Mesendoderm (in vitro differentiated cells): ENCODE results near the gene AKAP13.

Source experiments
- DNase-seq: peaks from one replicate; pipeline ENCODE4 v3.0.0; 2013
- H2AK5ac ChIP-seq: 2 replicates; pipeline ENCODE4 v1.6.1; 2013; ENCODE audit warnings: low read length, inconsistent platforms
- H2BK120ac ChIP-seq: 2 replicates; pipeline ENCODE4 v1.6.1; 2013; ENCODE audit warnings: low read depth, mild to moderate bottlenecking, low read length, moderate library complexity, mixed read lengths
- H2BK15ac ChIP-seq: replicated peaks from 2 replicates; pipeline ENCODE4 v1.6.1; 2013; ENCODE audit warnings: low read depth, mild to moderate bottlenecking, moderate library complexity
- H2BK5ac ChIP-seq: 2 replicates; pipeline ENCODE4 v1.6.1; 2013; ENCODE audit warnings: low read length, inconsistent platforms
- H3K18ac ChIP-seq: 2 replicates; pipeline ENCODE4 v1.6.1; 2013; ENCODE audit warnings: mild to moderate bottlenecking, low read length, mixed read lengths
- H3K23ac ChIP-seq: one replicate; pipeline ENCODE4 v1.6.1; 2013; ENCODE audit warnings: low read length
- H3K27ac ChIP-seq: 2 replicates; pipeline ENCODE4 v1.5.1; 2013; ENCODE audit warnings: low read depth, mild to moderate bottlenecking, inconsistent platforms, low read length, moderate library complexity
- H3K27me3 ChIP-seq: 2 replicates; pipeline ENCODE4 v1.6.1; 2013; ENCODE audit warnings: low read length, control low read depth, mild to moderate bottlenecking, inconsistent platforms; ENCODE audit not compliant: insufficient read depth, poor library complexity
- H3K36me3 ChIP-seq: 2 replicates; pipeline ENCODE4 v1.6.1; 2013; ENCODE audit warnings: low read length, inconsistent platforms; ENCODE audit not compliant: control insufficient read depth, insufficient read depth
- H3K4ac ChIP-seq: one replicate; pipeline ENCODE4 v1.6.1; 2013; ENCODE audit warnings: low read depth, mild to moderate bottlenecking, low read length, moderate library complexity
- H3K4me1 ChIP-seq: 2 replicates; pipeline ENCODE4 v1.6.1; 2013; ENCODE audit warnings: low read depth, low read length, inconsistent platforms; ENCODE audit not compliant: control insufficient read depth
- H3K4me2 ChIP-seq: 2 replicates; pipeline ENCODE4 v1.6.1; 2013; ENCODE audit warnings: low read length
- H3K4me3 ChIP-seq: 2 replicates; pipeline ENCODE4 v1.5.1; 2013; ENCODE audit warnings: mild to moderate bottlenecking, low read length
- H3K56ac ChIP-seq: one replicate; pipeline ENCODE4 v1.6.1; 2013; ENCODE audit warnings: low read length
- H3K79me1 ChIP-seq: 2 replicates; pipeline ENCODE4 v1.6.1; 2013; ENCODE audit warnings: low read length, inconsistent platforms
- H3K79me2 ChIP-seq: 2 replicates; pipeline ENCODE4 v1.6.1; 2013; ENCODE audit warnings: mild to moderate bottlenecking, low read length; ENCODE audit not compliant: control insufficient read depth, insufficient read depth
- H3K9ac ChIP-seq: 2 replicates; pipeline ENCODE4 v1.6.1; 2013; ENCODE audit warnings: low read length, inconsistent platforms
- H4K5ac ChIP-seq: one replicate; pipeline ENCODE4 v1.6.1; 2013; ENCODE audit warnings: low read length
- H4K8ac ChIP-seq: one replicate; pipeline ENCODE4 v1.6.1; 2013; ENCODE audit warnings: low read depth, mild to moderate bottlenecking, control low read depth, low read length, moderate library complexity
- WGBS: extraction: QIAGEN DNeasy Blood & Tissue Kit; methylation state at CpG from one replicate; pipeline ENCODE4 v1.1.7; 2013; ENCODE audit warnings: low lambda C conversion rate, missing lambda C conversion rate; ENCODE audit not compliant: insufficient coverage; ENCODE audit errors: extremely low coverage; 5-methylcytosine and 5-hydroxymethylcytosine counted together

AKAP13 gene

GRCh38 chr15:85545752-85546151 lies 165.3 kb downstream of the AKAP13 start:
- H3K4ac ChIP-seq = no peak overlapping the region

DNA sequence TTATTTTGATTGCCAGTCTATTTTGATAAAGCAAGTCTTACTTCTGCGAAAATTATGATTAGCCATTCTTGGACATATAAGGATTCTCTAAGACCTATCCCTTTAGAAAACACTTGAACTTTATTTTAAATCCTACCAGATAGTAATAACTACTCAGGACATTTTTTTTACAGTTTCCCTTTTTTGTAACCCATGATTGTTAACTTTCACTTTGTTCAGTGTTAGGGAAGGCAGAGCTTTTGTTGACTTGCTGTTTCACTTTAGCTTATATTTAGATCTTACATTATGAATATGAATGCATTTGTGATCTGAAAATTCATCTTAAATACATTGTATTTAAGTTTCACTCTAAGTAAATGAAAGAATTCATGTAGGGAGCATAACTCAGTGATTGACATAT lies 167.0 kb downstream of the AKAP13 start:
- H2BK120ac ChIP-seq = no peak overlapping the region
- H3K79me1 ChIP-seq = peaks cover 4% of the 10 kb centered on the region
- no peak overlapping the region for H3K4me3 ChIP-seq
- no peak overlapping the region for H2BK5ac ChIP-seq
- peaks cover 2% of the 10 kb centered on the region for H3K79me2 ChIP-seq
- DNase-seq = no peak
- no peak overlapping the region for H2AK5ac ChIP-seq
- no peak overlapping the region for H3K4ac ChIP-seq
- no peak overlapping the region for H3K9ac ChIP-seq
- no peaks in the 10 kb centered on the region for H3K27me3 ChIP-seq
- no CpG with 5 or more reads among the region's 1 CpG for WGBS
- no peak overlapping the region for H3K4me2 ChIP-seq
- no peak overlapping the region for H4K5ac ChIP-seq
- no peak overlapping the region for H3K56ac ChIP-seq
- H4K8ac ChIP-seq = no peak overlapping the region
- H2BK15ac ChIP-seq = no peak overlapping the region
- H3K27ac ChIP-seq = no peak overlapping the region
- peaks cover 1% of the 10 kb centered on the region for H3K4me1 ChIP-seq
- peaks cover 1% of the 10 kb centered on the region for H3K36me3 ChIP-seq
- H3K23ac ChIP-seq = no peak overlapping the region
- no peak overlapping the region for H3K18ac ChIP-seq

More at GRCh38 chr15:85545752-85546151, 165.3 kb downstream of the AKAP13 start:
- no peak overlapping the region for H2BK120ac ChIP-seq
- H3K36me3 ChIP-seq = peaks cover 1% of the 10 kb centered on the region
- no peak overlapping the region for H2BK15ac ChIP-seq
- no peak overlapping the region for H4K5ac ChIP-seq
- WGBS = no CpG with 5 or more reads among the region's 3 CpGs
- no peak overlapping the region for H2BK5ac ChIP-seq
- peaks cover 5% of the 10 kb centered on the region for H3K79me1 ChIP-seq
- no peak overlapping the region for H3K18ac ChIP-seq
- H3K23ac ChIP-seq = no peak overlapping the region
- no peaks in the 10 kb centered on the region for H3K27me3 ChIP-seq
- no peak overlapping the region for H3K4me2 ChIP-seq
- no peak for DNase-seq
- H3K9ac ChIP-seq = no peak overlapping the region
- H3K4me1 ChIP-seq = peaks cover 5% of the 10 kb centered on the region
- H3K4me3 ChIP-seq = no peak overlapping the region
- H3K79me2 ChIP-seq = peaks cover 2% of the 10 kb centered on the region
- no peak overlapping the region for H2AK5ac ChIP-seq
- no peak overlapping the region for H4K8ac ChIP-seq
- no peak overlapping the region for H3K56ac ChIP-seq
- H3K27ac ChIP-seq = no peak overlapping the region

DNA sequence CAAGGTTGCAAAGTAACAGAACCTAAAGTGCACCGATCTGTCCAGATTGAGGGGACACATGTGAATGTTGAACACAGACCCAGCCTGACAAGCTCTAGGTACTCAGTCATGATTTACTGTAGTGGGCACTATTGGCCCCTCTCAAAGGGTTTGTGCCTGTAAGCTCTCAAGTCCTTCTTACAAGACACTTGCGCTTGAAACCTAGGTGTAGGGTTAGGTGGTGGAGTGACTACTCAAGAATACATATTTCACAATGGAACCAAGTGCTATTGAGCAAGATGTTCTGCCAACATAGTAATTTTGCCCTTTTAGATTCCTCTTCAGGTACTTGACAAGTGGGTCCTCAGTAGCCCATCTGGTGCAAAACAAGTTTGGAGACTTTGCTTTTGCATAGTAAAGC lies 169.9 kb downstream of the AKAP13 start:
- H3K56ac ChIP-seq = no peak overlapping the region
- no peak overlapping the region for H4K5ac ChIP-seq
- H2BK5ac ChIP-seq = no peak overlapping the region
- H3K4me3 ChIP-seq = no peak overlapping the region
- H3K4me2 ChIP-seq = no peak overlapping the region
- H3K4ac ChIP-seq = no peak overlapping the region
- no peaks in the 10 kb centered on the region for H3K36me3 ChIP-seq
- H4K8ac ChIP-seq = no peak overlapping the region
- H2BK15ac ChIP-seq = no peak overlapping the region
- H2AK5ac ChIP-seq = no peak overlapping the region
- H3K18ac ChIP-seq = no peak overlapping the region
- no peaks in the 10 kb centered on the region for H3K79me2 ChIP-seq
- no peak overlapping the region for H2BK120ac ChIP-seq
- no peaks in the 10 kb centered on the region for H3K27me3 ChIP-seq
- DNase-seq = no peak
- H3K27ac ChIP-seq = no peak overlapping the region
- H3K23ac ChIP-seq = no peak overlapping the region
- H3K9ac ChIP-seq = no peak overlapping the region
- H3K79me1 ChIP-seq = peaks cover 2% of the 10 kb centered on the region
- no peaks in the 10 kb centered on the region for H3K4me1 ChIP-seq
- WGBS = no CpG with 5 or more reads among the region's 2 CpGs

GRCh38 chr15:85551221-85551832 lies 170.9 kb downstream of the AKAP13 start:
- H3K4me1 ChIP-seq = no peaks in the 10 kb centered on the region
- no peaks in the 10 kb centered on the region for H3K79me2 ChIP-seq
- WGBS = no CpG with 5 or more reads among the region's 3 CpGs
- H3K4me3 ChIP-seq = no peak overlapping the region
- H3K4me2 ChIP-seq = no peak overlapping the region
- no peak overlapping the region for H2BK120ac ChIP-seq
- H3K56ac ChIP-seq = no peak overlapping the region
- no peak overlapping the region for H3K4ac ChIP-seq
- no peak overlapping the region for H3K9ac ChIP-seq
- H3K36me3 ChIP-seq = no peaks in the 10 kb centered on the region
- no peak overlapping the region for H2BK15ac ChIP-seq
- no peak overlapping the region for H3K18ac ChIP-seq
- H3K27ac ChIP-seq = no peak overlapping the region
- H3K79me1 ChIP-seq = peaks cover 2% of the 10 kb centered on the region
- H3K27me3 ChIP-seq = no peaks in the 10 kb centered on the region
- DNase-seq = no peak
- no peak overlapping the region for H2AK5ac ChIP-seq
- H3K23ac ChIP-seq = no peak overlapping the region
- H4K5ac ChIP-seq = no peak overlapping the region
- no peak overlapping the region for H4K8ac ChIP-seq
- H2BK5ac ChIP-seq = no peak overlapping the region

GRCh38 chr15:85554852-85555521 lies 174.6 kb downstream of the AKAP13 start:
- Histone ChIP-seq H2AK5ac (no peak overlapping the region), H3K18ac (no peak overlapping the region), H3K9ac (no peak overlapping the region), H3K27me3 (no peaks in the 10 kb centered on the region), H4K5ac (no peak overlapping the region), H2BK5ac (no peak overlapping the region), H3K4me2 (no peak overlapping the region), H3K56ac (no peak overlapping the region), H3K4me3 (no peak overlapping the region), H3K4me1 (no peaks in the 10 kb centered on the region), H3K79me2 (no peaks in the 10 kb centered on the region), H4K8ac (no peak overlapping the region), H2BK15ac (no peak overlapping the region), H3K23ac (no peak overlapping the region), H3K27ac (no peak overlapping the region), H3K4ac (no peak overlapping the region), H3K79me1 (peaks cover 5% of the 10 kb centered on the region), H3K36me3 (no peaks in the 10 kb centered on the region), H2BK120ac (no peak overlapping the region)
- no CpG with 5 or more reads among the region's 7 CpGs for WGBS
- DNase-seq = no peak
